CD4-positive, alpha-beta memory T cell (primary cell): ENCODE results near the gene ARID4A. TPM values are rescaled to one million over a fixed set of nuclear protein-coding genes. Genes with fewer than 3 reads are reported as not detected.
"Not testable (repeated sequence)": the region's sequence is repeated elsewhere in the genome, so short reads cannot be mapped to it uniquely, and the experiment has no call there.

Experiments
- CTCF ChIA-PET: fragments of 350-600 bp; sonication (Branson Sonifier 250); formaldehyde crosslinking; loops from one replicate; lab custom pipeline; 2021; ENCODE audit warnings: inconsistent platforms; ENCODE audit not compliant: partially characterized antibody; lab: Charles Lee
- POLR2A ChIA-PET: fragments of 350-600 bp; sonication (Branson Sonifier 250); formaldehyde crosslinking; loops from one replicate; lab custom pipeline; 2021; ENCODE audit not compliant: partially characterized antibody; lab: Charles Lee
- DNase-seq, 5 donors: peaks; one replicate each; pipeline versions ENCODE4 v3.0.0 to v3.0.0-alpha.2; 2020 to 2022; ENCODE audit warnings: mixed read lengths in 1 of 5
- H3K27ac ChIP-seq: one replicate; pipeline ENCODE4 v1.7.0; 2013; ENCODE audit warnings: low read depth, low read length
- H3K27me3 ChIP-seq: 2 replicates; pipeline ENCODE4 v1.7.0; 2013; ENCODE audit warnings: mild to moderate bottlenecking, low read length, moderate library complexity; ENCODE audit not compliant: insufficient read depth
- H3K36me3 ChIP-seq: 2 replicates; pipeline ENCODE4 v1.7.0; 2013; ENCODE audit warnings: mild to moderate bottlenecking, low read length, moderate library complexity; ENCODE audit not compliant: insufficient read depth
- H3K4me1 ChIP-seq: 2 replicates; pipeline ENCODE4 v1.7.0; 2013; ENCODE audit warnings: mild to moderate bottlenecking, low read length, moderate library complexity; ENCODE audit not compliant: insufficient read depth
- H3K4me3 ChIP-seq, 2 donors: one replicate each; pipeline ENCODE4 v1.7.0; 2013; ENCODE audit warnings: low read length in 2 of 2, mild to moderate bottlenecking in 1 of 2
- H3K9me3 ChIP-seq, 2 donors: one replicate each; pipeline ENCODE4 v1.7.0; 2013; ENCODE audit warnings: low read length in 2 of 2, control low read depth in 1 of 2; ENCODE audit not compliant: control insufficient read depth in 1 of 2
- H3K27ac Mint-ChIP-seq, 7 donors: one replicate each; pipeline ENCODE4 v1.8.0; 2020 to 2021; ENCODE audit warnings: mixed read lengths in 7 of 7, mild to moderate bottlenecking in 6 of 7, inconsistent platforms in 3 of 7, moderate library complexity in 3 of 7
- H3K27me3 Mint-ChIP-seq, 2 donors: one replicate each; pipeline ENCODE4 v1.8.0; 2020 to 2021; ENCODE audit warnings: mixed read lengths in 2 of 2
- H3K36me3 Mint-ChIP-seq, 2 donors: one replicate each; pipeline ENCODE4 v1.8.0; 2020 to 2021; ENCODE audit warnings: mixed read lengths in 2 of 2, inconsistent platforms in 1 of 2, mild to moderate bottlenecking in 1 of 2
- H3K4me1 Mint-ChIP-seq, 4 donors: one replicate each; pipeline ENCODE4 v1.8.0; 2020 to 2021; ENCODE audit warnings: mixed read lengths in 4 of 4, mild to moderate bottlenecking in 1 of 4
- H3K4me3 Mint-ChIP-seq, 8 donors: one replicate each; pipeline ENCODE4 v1.8.0; 2020 to 2021; ENCODE audit warnings: mixed read lengths in 8 of 8, mild to moderate bottlenecking in 7 of 8, moderate library complexity in 6 of 8, inconsistent platforms in 3 of 8
- H3K9me3 Mint-ChIP-seq, 8 donors: one replicate each; pipeline ENCODE4 v1.8.0; 2020 to 2021; ENCODE audit warnings: mixed read lengths in 8 of 8, mild to moderate bottlenecking in 5 of 8, inconsistent platforms in 3 of 8, moderate library complexity in 1 of 8
- intact Hi-C: fragments of 100-400 bp; cut with micrococcal nuclease; formaldehyde crosslinking; loops from one replicate; pipeline ENCODE4 v1.15.1; 2023
- polyA plus RNA-seq, 2 donors: library from polyadenylated mRNA; unstranded; fragments of 300-500 nt; fragmentation: Illumina TruSeq; gene quantifications; one replicate each; pipeline ENCODE4 v1.2.3, GENCODE V29; 2021
- total RNA-seq, 2 experiments: library from RNA; stranded (reverse); gene quantifications; one replicate each; pipeline ENCODE4 v1.2.3, GENCODE V29; 2021

The ARID4A gene
- total and polyA plus RNA-seq, 4 experiments from 2014 or later = 12.8 to 84.1 (median 58.8) TPM

- intact Hi-C loops = no loop called here
These were observed 100.1 kb downstream of the ARID4A start for GRCh38 chr14:58398495-58398894.

GRCh38 chr14:58398895-58399294 lies 100.5 kb downstream of the ARID4A start:
- Mint-ChIP-seq H3K4me3 (no peak overlapping the region), H3K9me3 (no peaks in the 10 kb centered on the region), H3K36me3 (peaks cover 0 to 2% of the 10 kb centered on the region in 2 donors), H3K27ac (no peak overlapping the region), H3K27me3 (no peaks in the 10 kb centered on the region), H3K4me1 (peaks cover 7 to 21% (median 11%) of the 10 kb centered on the region in 4 donors)
- Histone ChIP-seq H3K27ac (no peak overlapping the region), H3K4me1 (peaks cover 12% of the 10 kb centered on the region), H3K36me3 (no peaks in the 10 kb centered on the region), H3K27me3 (no peaks in the 10 kb centered on the region), H3K9me3 (no peaks in the 10 kb centered on the region), H3K4me3 (no peak overlapping the region)
- DNase-seq = no peak
- intact Hi-C loops = no loop called here
- ChIA-PET POLR2A (no interaction called here), CTCF (no interaction called here)

More at GRCh38 chr14:58398495-58398894, 100.1 kb downstream of the ARID4A start:
- Mint-ChIP-seq H3K4me3 (no peak overlapping the region), H3K9me3 (no peaks in the 10 kb centered on the region), H3K36me3 (peaks cover 0 to 2% of the 10 kb centered on the region in 2 donors), H3K4me1 (peaks cover 7 to 21% (median 11%) of the 10 kb centered on the region in 4 donors), H3K27ac (no peak overlapping the region), H3K27me3 (no peaks in the 10 kb centered on the region)
- Histone ChIP-seq H3K27ac (no peak overlapping the region), H3K4me1 (peaks cover 12% of the 10 kb centered on the region), H3K4me3 (no peak overlapping the region), H3K36me3 (no peaks in the 10 kb centered on the region), H3K9me3 (no peaks in the 10 kb centered on the region), H3K27me3 (no peaks in the 10 kb centered on the region)
- POLR2A ChIA-PET = no interaction called here
- DNase-seq = no peak
- CTCF ChIA-PET = interaction anchor here (1.0 kb wide), 1 partner anchor 11 kb away, joined by 3 read pairs; no protein-coding TSS in a partner anchor

GRCh38 chr14:58401587-58401986 lies 103.2 kb downstream of the ARID4A start:
- no peaks in the 10 kb centered on the region for H3K36me3 ChIP-seq
- H3K9me3 Mint-ChIP-seq = no peaks in the 10 kb centered on the region
- H3K4me1 ChIP-seq = peaks cover 2% of the 10 kb centered on the region
- H3K36me3 Mint-ChIP-seq = no peaks in the 10 kb centered on the region
- no peak overlapping the region for H3K27ac ChIP-seq
- peaks cover 0 to 11% (median 2%) of the 10 kb centered on the region in 4 donors for H3K4me1 Mint-ChIP-seq
- H3K4me3 Mint-ChIP-seq = no peak overlapping the region
- H3K27ac Mint-ChIP-seq = no peak overlapping the region
- H3K4me3 ChIP-seq = no peak overlapping the region
- ChIA-PET POLR2A (no interaction called here), CTCF (interaction anchor here (1.3 kb wide), 1 partner anchor 291 kb away, joined by 5 read pairs; no protein-coding TSS in a partner anchor)
- no peak for DNase-seq
- no peaks in the 10 kb centered on the region for H3K9me3 ChIP-seq
- intact Hi-C loops = loop anchor here (1.0 kb wide), 1 partner anchor 293 kb away; no protein-coding TSS in a partner anchor
- H3K27me3 Mint-ChIP-seq = no peaks in the 10 kb centered on the region
- H3K27me3 ChIP-seq = no peaks in the 10 kb centered on the region

- DNase-seq = no peak
- POLR2A ChIA-PET = no interaction called here
- Histone ChIP-seq H3K27ac (no peak overlapping the region), H3K4me3 (no peak overlapping the region), H3K36me3 (peaks cover 18% of the 10 kb centered on the region), H3K27me3 (no peaks in the 10 kb centered on the region), H3K4me1 (no peaks in the 10 kb centered on the region), H3K9me3 (no peaks in the 10 kb centered on the region)
- Mint-ChIP-seq H3K4me1 (no peaks in the 10 kb centered on the region), H3K27ac (no peak overlapping the region), H3K4me3 (no peak overlapping the region), H3K9me3 (no peaks in the 10 kb centered on the region), H3K27me3 (no peaks in the 10 kb centered on the region), H3K36me3 (peaks cover 17 to 35% of the 10 kb centered on the region in 2 donors)
- CTCF ChIA-PET = interaction anchor here (0.9 to 2.4 kb wide), 2 partner anchors 11 to 13 kb away, joined by 3 to 11 read pairs; partner anchors contain the start of gene TOMM20L
- intact Hi-C loops = no loop called here
These were observed 110.4 kb downstream of the ARID4A start for GRCh38 chr14:58408681-58409215.

GRCh38 chr14:58414845-58415244 lies 116.5 kb downstream of the ARID4A start:
- Mint-ChIP-seq H3K4me3 (no peak overlapping the region), H3K9me3 (no peaks in the 10 kb centered on the region), H3K36me3 (peaks cover 36 to 51% of the 10 kb centered on the region in 2 donors), H3K4me1 (peaks cover 10 to 16% (median 13%) of the 10 kb centered on the region in 4 donors), H3K27ac (no peak overlapping the region), H3K27me3 (no peaks in the 10 kb centered on the region)
- no peaks in the 10 kb centered on the region for H3K9me3 ChIP-seq
- no peaks in the 10 kb centered on the region for H3K4me1 ChIP-seq
- H3K27me3 ChIP-seq = no peaks in the 10 kb centered on the region
- peaks cover 14% of the 10 kb centered on the region for H3K36me3 ChIP-seq
- ChIA-PET POLR2A (no interaction called here), CTCF (no interaction called here)
- intact Hi-C loops = no loop called here
- H3K4me3 ChIP-seq = no peak overlapping the region
- DNase-seq = no peak
- H3K27ac ChIP-seq = no peak overlapping the region

- POLR2A ChIA-PET = no interaction called here
- Histone ChIP-seq H3K4me1 (no peaks in the 10 kb centered on the region), H3K27ac (no peak overlapping the region), H3K4me3 (no peak overlapping the region), H3K9me3 (no peaks in the 10 kb centered on the region), H3K36me3 (peaks cover 5% of the 10 kb centered on the region), H3K27me3 (no peaks in the 10 kb centered on the region)
- Mint-ChIP-seq H3K9me3 (no peaks in the 10 kb centered on the region), H3K27me3 (no peaks in the 10 kb centered on the region), H3K36me3 (peaks cover 36 to 48% of the 10 kb centered on the region in 2 donors), H3K4me3 (no peak overlapping the region), H3K4me1 (peaks cover 10 to 16% (median 13%) of the 10 kb centered on the region in 4 donors), H3K27ac (peak overlapping the region in 1 of 7 donors; percentile 54)
- CTCF ChIA-PET = no interaction called here
- no peak for DNase-seq
- intact Hi-C loops = no loop called here
These were observed 117.5 kb downstream of the ARID4A start for GRCh38 chr14:58415636-58416547.

GRCh38 chr14:58416934-58417333 lies 118.6 kb downstream of the ARID4A start:
- H3K27ac ChIP-seq, H3K36me3 ChIP-seq, H3K27me3 Mint-ChIP-seq, H3K4me3 Mint-ChIP-seq, H3K4me3 ChIP-seq, H3K27ac Mint-ChIP-seq, H3K27me3 ChIP-seq, H3K9me3 ChIP-seq, POLR2A ChIA-PET, DNase-seq, intact Hi-C loops, H3K9me3 Mint-ChIP-seq, H3K4me1 ChIP-seq: not testable (repeated sequence)
- Mint-ChIP-seq H3K4me1 (peaks cover 10 to 16% (median 13%) of the 10 kb centered on the region in 4 donors), H3K36me3 (peaks cover 37 to 46% of the 10 kb centered on the region in 2 donors)
- CTCF ChIA-PET = interaction anchor here (1.4 kb wide), 1 partner anchor 10 kb away, joined by 3 read pairs; no protein-coding TSS in a partner anchor
